ENCODE data around the gene TVP23A. TPM values are rescaled to one million over a fixed set of nuclear protein-coding genes. Genes with fewer than 3 reads are reported as not detected.

Gene TVP23A
- not detected for total RNA-seq

- H3K36me3 ChIP-seq: no peaks in the 10 kb centered on the region
- ATAC-seq: no peak
- no peaks in the 10 kb centered on the region for H3K9me3 ChIP-seq
- intact Hi-C loops (cut with DNase I; ENCODE audit: low total_unique reads): no loop called here
- no peaks in the 10 kb centered on the region for H3K27me3 ChIP-seq
- no peak within 1 kb of the TSS for H3K27ac ChIP-seq
- H3K4me3 ChIP-seq: no peak within 1 kb of the TSS
- in situ Hi-C loops (cut with MboI; ENCODE audit: low sequenced_read_pairs in 4 of 4): no loop called here
- DNase-seq: no peak
- no peaks in the 10 kb centered on the region for H3K4me1 ChIP-seq
- TF ChIP-seq CTCF (IDR thresholded peaks at IDR 0.05 in 4 of 5, conservative IDR thresholded peaks at IDR 0.05 in 1 of 5) (no peak), POLR2A (IDR thresholded peaks at IDR 0.05) (no peak)
These were observed at the start of gene TVP23A for GRCh38 chr16:10817963-10818941. Gene TVP23A, minus strand, starts transcription at chr16:10818794. Its CDS starts 301 bp downstream, at chr16:10818493.

- intact Hi-C loops (cut with DNase I; ENCODE audit: low total_unique reads) (no loop called here), in situ Hi-C loops (cut with MboI; ENCODE audit: low sequenced_read_pairs in 4 of 4) (no loop called here)
- H3K36me3 ChIP-seq: no peaks in the 10 kb centered on the region
- H3K4me1 ChIP-seq: peaks cover 5 to 6% of the 10 kb centered on the region in 2 donors
- no peaks in the 10 kb centered on the region for H3K27me3 ChIP-seq
- H3K27ac ChIP-seq: peak overlapping the region in 3 of 4 donors; percentile 23 to 62 (median 56)
- DNase-seq (no peak), ATAC-seq (no peak)
- no peak for TF ChIP-seq CTCF (IDR thresholded peaks at IDR 0.05 in 4 of 5, conservative IDR thresholded peaks at IDR 0.05 in 1 of 5)
- TF ChIP-seq POLR2A (IDR thresholded peaks at IDR 0.05): no peak
- H3K4me3 ChIP-seq: peak overlapping the region in 1 of 4 donors; percentile 6
- no peaks in the 10 kb centered on the region for H3K9me3 ChIP-seq
These were observed 49.6 kb upstream of the TVP23A start for GRCh38 chr16:10868104-10868595.

GRCh38 chr16:10867199-10867598, 48.6 kb upstream of the TVP23A start:
- Histone ChIP-seq H3K36me3 (no peaks in the 10 kb centered on the region), H3K4me1 (peaks cover 5 to 6% of the 10 kb centered on the region in 2 donors), H3K27me3 (no peaks in the 10 kb centered on the region), H3K4me3 (no peak overlapping the region), H3K27ac (no peak overlapping the region), H3K9me3 (no peaks in the 10 kb centered on the region)
- in situ Hi-C loops (cut with MboI; ENCODE audit: low sequenced_read_pairs in 4 of 4) (no loop called here), intact Hi-C loops (cut with DNase I; ENCODE audit: low total_unique reads) (no loop called here)
- DNase-seq (no peak), ATAC-seq (no peak)
- TF ChIP-seq CTCF (IDR thresholded peaks at IDR 0.05 in 4 of 5, conservative IDR thresholded peaks at IDR 0.05 in 1 of 5) (no peak), POLR2A (IDR thresholded peaks at IDR 0.05) (no peak)

- H3K4me3 ChIP-seq: no peak overlapping the region
- in situ Hi-C loops (cut with MboI; ENCODE audit: low sequenced_read_pairs in 4 of 4): no loop called here
- no peaks in the 10 kb centered on the region for H3K9me3 ChIP-seq
- DNase-seq (no peak), ATAC-seq (peak in 1 of 2 donors; percentile 14)
- H3K4me1 ChIP-seq: peaks cover 5 to 6% of the 10 kb centered on the region in 2 donors
- intact Hi-C loops (cut with DNase I; ENCODE audit: low total_unique reads): no loop called here
- H3K36me3 ChIP-seq: no peaks in the 10 kb centered on the region
- no peak for TF ChIP-seq POLR2A (IDR thresholded peaks at IDR 0.05)
- TF ChIP-seq CTCF (IDR thresholded peaks at IDR 0.05 in 4 of 5, conservative IDR thresholded peaks at IDR 0.05 in 1 of 5): no peak
- H3K27ac ChIP-seq: no peak overlapping the region
- no peaks in the 10 kb centered on the region for H3K27me3 ChIP-seq
These were observed 47.7 kb upstream of the TVP23A start for GRCh38 chr16:10865991-10866966.

All from gastrocnemius medialis (tissue), 4 donors.